ENCODE data around the gene C10orf53. TPM values are rescaled to one million over a fixed set of nuclear protein-coding genes. Genes with fewer than 3 reads are reported as not detected.

C10orf53 gene
- total and polyA plus RNA-seq, 2 of the 8 experiments (the other 6 are each of a cell fraction or from before 2014, with no cell fraction given), result not detected

DNA sequence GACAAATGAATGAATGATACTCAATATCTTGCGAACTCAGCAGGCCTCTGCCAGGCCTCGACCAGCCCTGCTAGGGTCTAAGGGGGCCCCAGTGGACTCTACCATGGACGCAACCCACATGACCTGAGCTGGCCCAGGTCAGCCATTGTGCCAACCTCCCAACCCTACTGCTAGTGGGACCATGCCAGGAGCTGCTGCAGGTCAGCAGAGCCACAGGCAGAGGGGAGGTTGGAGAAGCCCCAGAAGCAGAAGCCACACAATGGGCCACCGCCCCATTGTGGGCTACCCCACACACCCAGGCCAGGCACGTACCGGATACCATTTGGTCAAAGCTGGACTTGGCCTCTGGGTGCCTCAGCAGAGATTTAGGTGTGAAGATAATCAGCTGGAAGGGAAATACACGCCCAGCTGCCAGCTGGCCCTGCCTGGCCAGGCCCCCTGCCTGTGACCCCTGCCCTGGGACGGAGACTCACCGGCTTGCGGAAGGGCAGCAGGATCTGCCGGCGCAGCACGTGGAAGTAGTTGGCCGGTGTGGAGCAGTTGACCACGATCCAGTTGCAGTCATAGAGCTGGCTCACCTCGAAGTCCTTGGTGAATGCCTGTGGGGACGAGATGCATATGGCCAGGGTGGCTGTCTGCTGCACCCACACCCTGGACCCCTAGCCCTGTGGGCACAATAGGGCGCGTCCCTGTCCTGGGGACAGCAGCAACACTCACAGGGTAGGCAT, 58.2 kb downstream of the C10orf53 start (continued):
- TF ChIP-seq, protein P1, sequence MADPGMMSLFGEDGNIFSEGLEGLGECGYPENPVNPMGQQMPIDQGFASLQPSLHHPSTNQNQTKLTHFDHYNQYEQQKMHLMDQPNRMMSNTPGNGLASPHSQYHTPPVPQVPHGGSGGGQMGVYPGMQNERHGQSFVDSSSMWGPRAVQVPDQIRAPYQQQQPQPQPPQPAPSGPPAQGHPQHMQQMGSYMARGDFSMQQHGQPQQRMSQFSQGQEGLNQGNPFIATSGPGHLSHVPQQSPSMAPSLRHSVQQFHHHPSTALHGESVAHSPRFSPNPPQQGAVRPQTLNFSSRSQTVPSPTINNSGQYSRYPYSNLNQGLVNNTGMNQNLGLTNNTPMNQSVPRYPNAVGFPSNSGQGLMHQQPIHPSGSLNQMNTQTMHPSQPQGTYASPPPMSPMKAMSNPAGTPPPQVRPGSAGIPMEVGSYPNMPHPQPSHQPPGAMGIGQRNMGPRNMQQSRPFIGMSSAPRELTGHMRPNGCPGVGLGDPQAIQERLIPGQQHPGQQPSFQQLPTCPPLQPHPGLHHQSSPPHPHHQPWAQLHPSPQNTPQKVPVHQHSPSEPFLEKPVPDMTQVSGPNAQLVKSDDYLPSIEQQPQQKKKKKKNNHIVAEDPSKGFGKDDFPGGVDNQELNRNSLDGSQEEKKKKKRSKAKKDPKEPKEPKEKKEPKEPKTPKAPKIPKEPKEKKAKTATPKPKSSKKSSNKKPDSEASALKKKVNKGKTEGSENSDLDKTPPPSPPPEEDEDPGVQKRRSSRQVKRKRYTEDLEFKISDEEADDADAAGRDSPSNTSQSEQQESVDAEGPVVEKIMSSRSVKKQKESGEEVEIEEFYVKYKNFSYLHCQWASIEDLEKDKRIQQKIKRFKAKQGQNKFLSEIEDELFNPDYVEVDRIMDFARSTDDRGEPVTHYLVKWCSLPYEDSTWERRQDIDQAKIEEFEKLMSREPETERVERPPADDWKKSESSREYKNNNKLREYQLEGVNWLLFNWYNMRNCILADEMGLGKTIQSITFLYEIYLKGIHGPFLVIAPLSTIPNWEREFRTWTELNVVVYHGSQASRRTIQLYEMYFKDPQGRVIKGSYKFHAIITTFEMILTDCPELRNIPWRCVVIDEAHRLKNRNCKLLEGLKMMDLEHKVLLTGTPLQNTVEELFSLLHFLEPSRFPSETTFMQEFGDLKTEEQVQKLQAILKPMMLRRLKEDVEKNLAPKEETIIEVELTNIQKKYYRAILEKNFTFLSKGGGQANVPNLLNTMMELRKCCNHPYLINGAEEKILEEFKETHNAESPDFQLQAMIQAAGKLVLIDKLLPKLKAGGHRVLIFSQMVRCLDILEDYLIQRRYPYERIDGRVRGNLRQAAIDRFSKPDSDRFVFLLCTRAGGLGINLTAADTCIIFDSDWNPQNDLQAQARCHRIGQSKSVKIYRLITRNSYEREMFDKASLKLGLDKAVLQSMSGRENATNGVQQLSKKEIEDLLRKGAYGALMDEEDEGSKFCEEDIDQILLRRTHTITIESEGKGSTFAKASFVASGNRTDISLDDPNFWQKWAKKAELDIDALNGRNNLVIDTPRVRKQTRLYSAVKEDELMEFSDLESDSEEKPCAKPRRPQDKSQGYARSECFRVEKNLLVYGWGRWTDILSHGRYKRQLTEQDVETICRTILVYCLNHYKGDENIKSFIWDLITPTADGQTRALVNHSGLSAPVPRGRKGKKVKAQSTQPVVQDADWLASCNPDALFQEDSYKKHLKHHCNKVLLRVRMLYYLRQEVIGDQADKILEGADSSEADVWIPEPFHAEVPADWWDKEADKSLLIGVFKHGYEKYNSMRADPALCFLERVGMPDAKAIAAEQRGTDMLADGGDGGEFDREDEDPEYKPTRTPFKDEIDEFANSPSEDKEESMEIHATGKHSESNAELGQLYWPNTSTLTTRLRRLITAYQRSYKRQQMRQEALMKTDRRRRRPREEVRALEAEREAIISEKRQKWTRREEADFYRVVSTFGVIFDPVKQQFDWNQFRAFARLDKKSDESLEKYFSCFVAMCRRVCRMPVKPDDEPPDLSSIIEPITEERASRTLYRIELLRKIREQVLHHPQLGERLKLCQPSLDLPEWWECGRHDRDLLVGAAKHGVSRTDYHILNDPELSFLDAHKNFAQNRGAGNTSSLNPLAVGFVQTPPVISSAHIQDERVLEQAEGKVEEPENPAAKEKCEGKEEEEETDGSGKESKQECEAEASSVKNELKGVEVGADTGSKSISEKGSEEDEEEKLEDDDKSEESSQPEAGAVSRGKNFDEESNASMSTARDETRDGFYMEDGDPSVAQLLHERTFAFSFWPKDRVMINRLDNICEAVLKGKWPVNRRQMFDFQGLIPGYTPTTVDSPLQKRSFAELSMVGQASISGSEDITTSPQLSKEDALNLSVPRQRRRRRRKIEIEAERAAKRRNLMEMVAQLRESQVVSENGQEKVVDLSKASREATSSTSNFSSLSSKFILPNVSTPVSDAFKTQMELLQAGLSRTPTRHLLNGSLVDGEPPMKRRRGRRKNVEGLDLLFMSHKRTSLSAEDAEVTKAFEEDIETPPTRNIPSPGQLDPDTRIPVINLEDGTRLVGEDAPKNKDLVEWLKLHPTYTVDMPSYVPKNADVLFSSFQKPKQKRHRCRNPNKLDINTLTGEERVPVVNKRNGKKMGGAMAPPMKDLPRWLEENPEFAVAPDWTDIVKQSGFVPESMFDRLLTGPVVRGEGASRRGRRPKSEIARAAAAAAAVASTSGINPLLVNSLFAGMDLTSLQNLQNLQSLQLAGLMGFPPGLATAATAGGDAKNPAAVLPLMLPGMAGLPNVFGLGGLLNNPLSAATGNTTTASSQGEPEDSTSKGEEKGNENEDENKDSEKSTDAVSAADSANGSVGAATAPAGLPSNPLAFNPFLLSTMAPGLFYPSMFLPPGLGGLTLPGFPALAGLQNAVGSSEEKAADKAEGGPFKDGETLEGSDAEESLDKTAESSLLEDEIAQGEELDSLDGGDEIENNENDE (IDR thresholded peaks at IDR 0.05; ENCODE audit: insufficient replicate concordance, low read length), result no peak
- TF ChIP-seq SP2 (IDR thresholded peaks at IDR 0.05; ENCODE audit: low read length) (no peak), TEAD4 (IDR thresholded peaks at IDR 0.05; ENCODE audit: low read depth, low read length) (no peak), GTF2F1 (IDR thresholded peaks at IDR 0.05; ENCODE audit: borderline replicate concordance, low read depth, low read length) (no peak), EP300 (IDR thresholded peaks at IDR 0.05; ENCODE audit: borderline replicate concordance in 1 of 2, low read depth in 2 of 2, low read length in 2 of 2) (no peak), RXRA (IDR thresholded peaks at IDR 0.05; ENCODE audit: insufficient read depth, low read depth, low read length) (no peak), CTBP2 (IDR thresholded peaks at IDR 0.05; ENCODE audit: borderline replicate concordance, insufficient read depth, insufficient read length, low read length) (no peak)
- TF ChIP-seq, protein P2, sequence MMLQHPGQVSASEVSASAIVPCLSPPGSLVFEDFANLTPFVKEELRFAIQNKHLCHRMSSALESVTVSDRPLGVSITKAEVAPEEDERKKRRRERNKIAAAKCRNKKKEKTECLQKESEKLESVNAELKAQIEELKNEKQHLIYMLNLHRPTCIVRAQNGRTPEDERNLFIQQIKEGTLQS (IDR thresholded peaks at IDR 0.05; ENCODE audit: insufficient read depth, low read depth, low read length), result no peak
- TF ChIP-seq, protein P3, sequence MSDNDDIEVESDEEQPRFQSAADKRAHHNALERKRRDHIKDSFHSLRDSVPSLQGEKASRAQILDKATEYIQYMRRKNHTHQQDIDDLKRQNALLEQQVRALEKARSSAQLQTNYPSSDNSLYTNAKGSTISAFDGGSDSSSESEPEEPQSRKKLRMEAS (IDR thresholded peaks at IDR 0.05), result no peak
